Stimulated activated CD8-positive, alpha-beta memory T cell treated with anti-CD3 and anti-CD28 coated beads, Interleukin-12 subunit alpha, Interleukin-12 subunit beta, amount 100 ng/mL, for 24 hours (primary cell): ENCODE data around the gene ZNF883.

Experiments
- DNase-seq: peaks from one replicate; pipeline ENCODE4 v3.0.0-alpha.2; 2020; ENCODE audit errors: extremely low read depth

The ZNF883 gene

GRCh38 chr9:112917987-112918362, 94.0 kb downstream of the ZNF883 start:
- DNase-seq = no peak

GRCh38 chr9:112917047-112917986, 94.7 kb downstream of the ZNF883 start:
- DNase-seq = no peak

GRCh38 chr9:112914524-112914923, 97.5 kb downstream of the ZNF883 start:
- DNase-seq = no peak

GRCh38 chr9:112913326-112913725, 98.7 kb downstream of the ZNF883 start:
- no peak for DNase-seq

GRCh38 chr9:112912636-112913035, 99.4 kb downstream of the ZNF883 start:
- DNase-seq = no peak

GRCh38 chr9:112911736-112912135, 100.3 kb downstream of the ZNF883 start:
- DNase-seq = no peak
